Suprapubic skin (tissue), 4 donors: ENCODE results near the gene CA6. TPM values are rescaled to one million over a fixed set of nuclear protein-coding genes. Genes with fewer than 3 reads are reported as not detected.

Experiments used
- DNase-seq, 2 donors: peaks; one replicate each; pipeline ENCODE4 v3.0.0-alpha.2; 2019; ENCODE audit warnings: low spot score in 2 of 2
- H3K27ac ChIP-seq: fragments of 200-600 bp; sonication (generic); one replicate; pipeline ENCODE4 v1.5.1; 2019
- H3K27me3 ChIP-seq: fragments of 200-600 bp; sonication (generic); one replicate; pipeline ENCODE4 v1.5.1; 2019
- H3K36me3 ChIP-seq: fragments of 200-600 bp; sonication (generic); one replicate; pipeline ENCODE4 v1.5.1; 2019
- H3K4me1 ChIP-seq: fragments of 200-600 bp; sonication (generic); one replicate; pipeline ENCODE4 v1.5.1; 2019
- H3K4me3 ChIP-seq: fragments of 200-600 bp; sonication (generic); one replicate; pipeline ENCODE4 v1.5.1; 2019; ENCODE audit warnings: mild to moderate bottlenecking
- H3K9me3 ChIP-seq: fragments of 200-600 bp; sonication (generic); one replicate; pipeline ENCODE4 v1.5.1; 2019
- CTCF ChIP-seq, 2 donors: fragments of 200-600 bp in 1 of 2; fragments of 450-650 bp in 1 of 2; sonication (generic) in 1 of 2; IDR thresholded peaks; one replicate each; pipeline ENCODE4 v1.5.1; 2016 to 2019; ENCODE audit warnings: antibody characterized with exemption in 2 of 2, mild to moderate bottlenecking in 1 of 2, moderate library complexity in 1 of 2
- EP300 ChIP-seq: sonication (generic); formaldehyde crosslinking; IDR thresholded peaks from one replicate; pipeline ENCODE4 v1.6.1; 2017; ENCODE audit warnings: antibody characterized with exemption
- POLR2A ChIP-seq, 2 donors: fragments of 450-650 bp; IDR thresholded peaks; one replicate each; pipeline ENCODE4 v1.6.1; 2017; ENCODE audit warnings: antibody characterized with exemption in 2 of 2, mild to moderate bottlenecking in 2 of 2, moderate library complexity in 2 of 2
- POLR2AphosphoS5 ChIP-seq, 3 donors: sonication (generic); formaldehyde crosslinking; IDR thresholded peaks; one replicate each; pipeline ENCODE4 v1.6.1; 2017; ENCODE audit warnings: antibody characterized with exemption in 3 of 3
- WGBS: methylation state at CpG from one replicate; pipeline ENCODE4 v1.1.5; 2018; 5-methylcytosine and 5-hydroxymethylcytosine counted together
- total RNA-seq, 4 donors: library from RNA; depleted of rRNA; stranded (reverse); fragments of >200 nt; gene quantifications; one replicate each; pipeline ENCODE4 v1.1.0, GENCODE V29; 2016

CA6 gene
- total RNA-seq, 4 donors from 2014 or later: 9.5 to 57.9 (median 38.7) TPM

DNA sequence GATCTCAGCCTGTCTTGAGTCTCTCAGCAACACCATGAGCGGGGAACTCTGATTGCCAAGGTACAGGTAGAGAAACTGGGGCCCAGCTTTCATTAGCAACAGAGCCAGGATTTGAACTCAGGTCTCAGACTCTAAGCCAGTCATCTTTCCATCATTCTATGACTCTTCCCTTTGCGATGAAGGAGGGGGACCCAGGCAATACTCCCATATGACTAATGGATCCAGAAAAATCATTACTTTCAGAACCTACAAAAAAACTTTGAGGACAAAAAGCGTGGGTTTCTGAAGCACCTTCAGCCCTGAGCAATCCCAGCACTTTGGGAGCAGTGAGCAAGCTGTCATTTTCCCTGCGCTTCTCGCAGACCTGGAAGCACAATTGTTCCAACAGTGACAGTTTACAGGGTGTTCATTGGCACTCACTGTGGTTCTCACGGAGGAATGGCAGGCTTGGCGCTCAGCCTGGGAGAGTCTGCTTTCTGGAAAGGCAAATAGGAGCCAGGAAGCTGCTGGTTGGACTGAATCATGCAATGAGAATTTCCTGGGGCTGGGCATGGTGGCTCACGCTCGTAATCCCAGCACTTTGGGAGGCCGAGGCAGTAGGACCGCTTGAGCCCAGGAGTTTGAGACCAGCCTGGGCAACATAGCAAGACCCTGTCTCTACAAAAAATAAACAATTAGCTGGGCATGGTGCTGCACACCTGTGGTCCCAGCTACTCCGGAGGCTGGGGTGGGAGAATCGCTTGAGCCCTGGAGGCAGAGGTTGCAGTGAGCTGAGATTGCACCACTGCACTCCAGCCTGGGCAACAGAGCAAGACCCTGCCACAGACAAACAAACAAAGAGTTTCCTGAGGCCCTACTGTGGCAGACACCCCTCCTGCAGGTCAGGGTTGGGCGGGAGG, 40.5 kb downstream of the CA6 start:
- TF ChIP-seq EP300 (no peak), CTCF (IDR thresholded peaks at IDR 0.05) (no peak), POLR2AphosphoS5 (IDR thresholded peaks at IDR 0.05) (peak in 2 of 3 donors; percentile 5 to 44), POLR2A (IDR thresholded peaks at IDR 0.05) (no peak)
- H3K27ac ChIP-seq: peak overlapping the region; percentile 54
- no peaks in the 10 kb centered on the region for H3K9me3 ChIP-seq
- H3K36me3 ChIP-seq: no peaks in the 10 kb centered on the region
- 56% methylated on average over 13 of the region's 14 CpGs for WGBS
- peak in 1 of 2 donors; percentile 83 for DNase-seq
- peaks cover 16% of the 10 kb centered on the region for H3K4me1 ChIP-seq
- H3K4me3 ChIP-seq: no peak overlapping the region
- no peaks in the 10 kb centered on the region for H3K27me3 ChIP-seq

DNA sequence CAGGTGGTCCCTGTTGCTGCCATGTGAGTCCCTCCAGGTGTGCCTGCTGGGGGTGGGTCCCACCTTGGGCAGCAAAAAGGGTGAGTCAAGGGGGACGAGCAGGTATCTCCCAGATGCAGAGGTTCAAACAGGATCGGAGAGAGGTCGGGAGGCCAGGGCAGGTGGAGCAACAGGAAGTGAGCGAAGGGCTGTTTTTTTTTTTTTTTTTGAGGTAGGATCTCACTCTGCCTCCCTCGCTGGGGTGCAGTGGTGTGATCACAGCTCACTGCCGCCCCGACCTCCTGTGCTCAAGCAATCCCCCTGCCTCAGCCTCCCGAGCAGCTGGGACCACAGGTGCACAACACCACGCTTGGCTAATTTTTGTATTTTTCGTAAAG, 41.1 kb downstream of the CA6 start:
- TF ChIP-seq POLR2A (IDR thresholded peaks at IDR 0.05) (no peak), POLR2AphosphoS5 (IDR thresholded peaks at IDR 0.05) (no peak), CTCF (IDR thresholded peaks at IDR 0.05) (no peak), EP300 (no peak)
- no peaks in the 10 kb centered on the region for H3K27me3 ChIP-seq
- H3K27ac ChIP-seq: peak overlapping the region; percentile 54
- DNase-seq: no peak
- H3K9me3 ChIP-seq: no peaks in the 10 kb centered on the region
- H3K36me3 ChIP-seq: no peaks in the 10 kb centered on the region
- H3K4me3 ChIP-seq: no peak overlapping the region
- WGBS: 96% methylated on average over 10 of the region's 10 CpGs
- H3K4me1 ChIP-seq: peaks cover 16% of the 10 kb centered on the region

DNA sequence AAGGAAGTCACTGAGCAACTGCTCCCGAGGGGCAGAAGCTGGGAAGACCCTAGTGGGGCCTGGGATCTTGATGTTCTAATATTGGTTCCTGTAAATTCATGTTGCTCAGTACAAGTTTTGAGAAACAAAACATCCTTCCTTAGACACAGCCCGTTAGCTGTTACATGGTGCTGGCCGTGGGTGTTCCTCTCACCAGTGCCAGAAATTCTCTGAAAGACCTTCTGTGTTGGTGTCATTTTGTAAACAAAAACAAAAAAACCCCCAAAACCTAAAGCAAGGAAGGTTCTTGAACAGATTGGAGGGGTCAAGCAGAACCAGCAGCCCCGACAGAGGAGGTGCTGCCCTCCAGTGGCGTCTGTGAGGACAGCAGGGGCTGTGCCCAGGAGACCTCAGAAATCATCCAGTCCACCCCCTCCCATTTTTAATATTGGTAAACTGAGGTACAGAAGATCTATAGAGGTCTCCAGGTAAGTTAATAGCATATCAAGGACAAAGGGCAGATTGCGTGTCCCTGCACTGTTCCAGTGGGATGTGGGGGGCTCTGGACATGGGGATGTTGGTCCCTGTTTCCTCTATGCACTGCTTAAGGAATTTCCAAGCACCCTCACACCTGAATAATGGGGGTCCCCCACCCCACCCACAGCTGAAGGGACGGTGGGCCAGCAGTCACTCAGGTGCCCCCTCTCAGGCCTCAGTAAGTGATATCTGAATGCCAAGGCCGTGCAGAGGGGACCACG, 42.4 kb downstream of the CA6 start:
- H3K27ac ChIP-seq: no peak overlapping the region
- peaks cover 16% of the 10 kb centered on the region for H3K4me1 ChIP-seq
- 32% methylated on average over 8 of the region's 9 CpGs for WGBS
- no peak for DNase-seq
- no peak overlapping the region for H3K4me3 ChIP-seq
- no peaks in the 10 kb centered on the region for H3K9me3 ChIP-seq
- H3K36me3 ChIP-seq: no peaks in the 10 kb centered on the region
- no peak for TF ChIP-seq EP300
- peak; percentile 88 to 92 for TF ChIP-seq CTCF (IDR thresholded peaks at IDR 0.05)
- H3K27me3 ChIP-seq: no peaks in the 10 kb centered on the region

- no peak overlapping the region for H3K4me3 ChIP-seq
- TF ChIP-seq CTCF (IDR thresholded peaks at IDR 0.05): no peak
- TF ChIP-seq POLR2A (IDR thresholded peaks at IDR 0.05): no peak
- no peak for TF ChIP-seq EP300
- no peak for TF ChIP-seq POLR2AphosphoS5 (IDR thresholded peaks at IDR 0.05)
- peaks cover 16% of the 10 kb centered on the region for H3K4me1 ChIP-seq
- no peaks in the 10 kb centered on the region for H3K27me3 ChIP-seq
- no peak for DNase-seq
- WGBS: 88% methylated on average over 13 of the region's 13 CpGs
- H3K36me3 ChIP-seq: no peaks in the 10 kb centered on the region
- no peak overlapping the region for H3K27ac ChIP-seq
- H3K9me3 ChIP-seq: no peaks in the 10 kb centered on the region
Observed at GRCh38 chr1:8988618-8988967, 42.9 kb downstream of the CA6 start.

DNA sequence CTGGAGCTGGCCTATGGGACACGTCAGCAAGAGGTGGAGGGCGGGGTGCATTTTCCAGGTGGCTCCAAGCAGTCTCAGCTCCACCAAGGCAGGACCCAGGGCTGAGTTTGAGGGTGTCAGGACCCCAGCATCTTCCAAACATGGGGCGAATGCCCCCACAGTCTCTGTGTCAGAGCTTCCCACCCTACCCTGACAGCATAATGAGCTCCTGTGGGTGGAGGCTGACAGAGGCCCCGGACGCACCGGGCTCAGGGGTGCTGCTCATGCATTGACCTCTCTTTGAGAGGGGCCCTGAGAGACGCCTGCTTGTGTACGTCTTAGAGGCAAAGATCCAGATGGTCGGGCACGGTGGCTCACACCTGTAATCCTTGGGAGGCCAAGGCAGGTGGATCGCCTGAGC, 43.4 kb downstream of the CA6 start:
- H3K9me3 ChIP-seq: no peaks in the 10 kb centered on the region
- 89% methylated on average over 6 of the region's 11 CpGs for WGBS
- H3K4me3 ChIP-seq: no peak overlapping the region
- H3K27me3 ChIP-seq: no peaks in the 10 kb centered on the region
- TF ChIP-seq POLR2A (IDR thresholded peaks at IDR 0.05): no peak
- TF ChIP-seq POLR2AphosphoS5 (IDR thresholded peaks at IDR 0.05): no peak
- no peak for TF ChIP-seq EP300
- no peak for TF ChIP-seq CTCF (IDR thresholded peaks at IDR 0.05)
- H3K27ac ChIP-seq: no peak overlapping the region
- H3K36me3 ChIP-seq: no peaks in the 10 kb centered on the region
- no peak for DNase-seq
- peaks cover 16% of the 10 kb centered on the region for H3K4me1 ChIP-seq
